ENCODE measurements around the gene FHL2.

GRCh38 chr2:105431367-105432043 is 32.7 kb upstream of the FHL2 start:
- TF ChIP-seq CTCF (IDR thresholded peaks at IDR 0.05; ENCODE audit: extremely low read depth in 1 of 2, insufficient read depth in 1 of 2, low read depth in 1 of 2, low read length in 2 of 2) = no peak
- no peak for TF ChIP-seq POLR2AphosphoS5 (IDR thresholded peaks at IDR 0.05; ENCODE audit: insufficient read depth, low read depth, low read length)

Measured in endothelial cell of umbilical vein (primary cell).